GM03348 (cell line): Measurements from ENCODE around the gene MAML2.

Experiments used
- DNase-seq: peaks from one replicate; pipeline ENCODE4 v3.0.0; 2012; ENCODE audit warnings: low spot score

The MAML2 gene

GRCh38 chr11:95964281-95964680, 378.7 kb downstream of the MAML2 start:
- DNase-seq, result no peak

- no peak for DNase-seq
Observed at GRCh38 chr11:95961758-95962157, 381.2 kb downstream of the MAML2 start.

- no peak for DNase-seq
Observed at GRCh38 chr11:95950905-95951304, 392.1 kb downstream of the MAML2 start.

- DNase-seq, result no peak
Observed at GRCh38 chr11:95948637-95949036, 394.4 kb downstream of the MAML2 start.

GRCh38 chr11:95944623-95945022, 398.4 kb downstream of the MAML2 start:
- no peak for DNase-seq

- DNase-seq, result no peak
Observed at GRCh38 chr11:95943546-95943945, 399.4 kb downstream of the MAML2 start.

GRCh38 chr11:95939091-95939490, 403.9 kb downstream of the MAML2 start:
- DNase-seq, result no peak

GRCh38 chr11:95937358-95937757, 405.6 kb downstream of the MAML2 start:
- no peak for DNase-seq

- DNase-seq, result no peak
Observed at GRCh38 chr11:95933594-95933993, 409.4 kb downstream of the MAML2 start.

GRCh38 chr11:95931916-95932315, 411.1 kb downstream of the MAML2 start:
- DNase-seq, result no peak

GRCh38 chr11:95930948-95931347, 412.0 kb downstream of the MAML2 start:
- no peak for DNase-seq

- no peak for DNase-seq
Observed at GRCh38 chr11:95926726-95927125, 416.3 kb downstream of the MAML2 start.
